ENCODE measurements around the gene RASAL2.
A peak's percentile ranks its signal among the peaks of the same experiment; 100 is the strongest.
"Not testable (repeated sequence)": the region's sequence is repeated elsewhere in the genome, so short reads cannot be mapped to it uniquely, and the experiment has no call there.

The RASAL2 gene

GRCh38 chr1:178119628-178120027, 25.7 kb downstream of the RASAL2 start:
- peaks cover 85% of the 10 kb centered on the region for H3K79me2 ChIP-seq (ENCODE audit: control insufficient read depth, insufficient read depth, low read length, unreplicated experiment)

GRCh38 chr1:178120088-178120487, 26.2 kb downstream of the RASAL2 start:
- H3K4me1 ChIP-seq (ENCODE audit: control insufficient read depth, insufficient read depth, low read length, unreplicated experiment): peaks cover 28% of the 10 kb centered on the region
- no peak overlapping the region for H2AFZ ChIP-seq (ENCODE audit: low read length, unreplicated experiment)
- H3K4me3 ChIP-seq (ENCODE audit: low read depth, low read length): no peak overlapping the region
- H3K27me3 ChIP-seq (ENCODE audit: insufficient read depth, low read length): no peaks in the 10 kb centered on the region
- H3K27ac ChIP-seq (ENCODE audit: low read depth, low read length): no peak overlapping the region
- no peaks in the 10 kb centered on the region for H3K36me3 ChIP-seq (ENCODE audit: insufficient read depth, low read length)
- H3K79me2 ChIP-seq (ENCODE audit: control insufficient read depth, insufficient read depth, low read length, unreplicated experiment): peaks cover 85% of the 10 kb centered on the region

More at GRCh38 chr1:178119628-178120027, 25.7 kb downstream of the RASAL2 start:
- Histone ChIP-seq H3K27me3 (ENCODE audit: insufficient read depth, low read length) (no peaks in the 10 kb centered on the region), H3K4me1 (ENCODE audit: control insufficient read depth, insufficient read depth, low read length, unreplicated experiment) (peaks cover 23% of the 10 kb centered on the region), H3K36me3 (ENCODE audit: insufficient read depth, low read length) (no peaks in the 10 kb centered on the region), H2AFZ (ENCODE audit: low read length, unreplicated experiment) (no peak overlapping the region), H3K4me3 (ENCODE audit: low read depth, low read length) (no peak overlapping the region), H3K27ac (ENCODE audit: low read depth, low read length) (no peak overlapping the region)

GRCh38 chr1:178120520-178121052, 26.7 kb downstream of the RASAL2 start:
- H3K79me2 ChIP-seq (ENCODE audit: control insufficient read depth, insufficient read depth, low read length, unreplicated experiment): peaks cover 85% of the 10 kb centered on the region

GRCh38 chr1:178121883-178122282, 28.0 kb downstream of the RASAL2 start:
- Histone ChIP-seq H3K4me3 (ENCODE audit: low read depth, low read length) (peak overlapping the region; percentile 5), H3K27ac (ENCODE audit: low read depth, low read length) (peak overlapping the region; percentile 24), H2AFZ (ENCODE audit: low read length, unreplicated experiment) (no peak overlapping the region), H3K27me3 (ENCODE audit: insufficient read depth, low read length) (no peaks in the 10 kb centered on the region), H3K4me1 (ENCODE audit: control insufficient read depth, insufficient read depth, low read length, unreplicated experiment) (peaks cover 43% of the 10 kb centered on the region), H3K36me3 (ENCODE audit: insufficient read depth, low read length) (no peaks in the 10 kb centered on the region), H3K79me2 (ENCODE audit: control insufficient read depth, insufficient read depth, low read length, unreplicated experiment) (peaks cover 75% of the 10 kb centered on the region)

More at GRCh38 chr1:178120520-178121052, 26.7 kb downstream of the RASAL2 start:
- not testable (repeated sequence) for H3K27me3 ChIP-seq (ENCODE audit: insufficient read depth, low read length); H3K36me3 ChIP-seq (ENCODE audit: insufficient read depth, low read length); H3K4me3 ChIP-seq (ENCODE audit: low read depth, low read length); H2AFZ ChIP-seq (ENCODE audit: low read length, unreplicated experiment); H3K27ac ChIP-seq (ENCODE audit: low read depth, low read length)
- peaks cover 31% of the 10 kb centered on the region for H3K4me1 ChIP-seq (ENCODE audit: control insufficient read depth, insufficient read depth, low read length, unreplicated experiment)

GRCh38 chr1:178122283-178122682, 28.4 kb downstream of the RASAL2 start:
- peaks cover 47% of the 10 kb centered on the region for H3K4me1 ChIP-seq (ENCODE audit: control insufficient read depth, insufficient read depth, low read length, unreplicated experiment)
- H3K79me2 ChIP-seq (ENCODE audit: control insufficient read depth, insufficient read depth, low read length, unreplicated experiment): peaks cover 72% of the 10 kb centered on the region
- H3K36me3 ChIP-seq (ENCODE audit: insufficient read depth, low read length): no peaks in the 10 kb centered on the region
- peak overlapping the region; percentile 24 for H3K27ac ChIP-seq (ENCODE audit: low read depth, low read length)
- H3K4me3 ChIP-seq (ENCODE audit: low read depth, low read length): peak overlapping the region; percentile 5
- H2AFZ ChIP-seq (ENCODE audit: low read length, unreplicated experiment): no peak overlapping the region
- H3K27me3 ChIP-seq (ENCODE audit: insufficient read depth, low read length): no peaks in the 10 kb centered on the region

- H3K27ac ChIP-seq (ENCODE audit: low read depth, low read length): no peak overlapping the region
- H2AFZ ChIP-seq (ENCODE audit: low read length, unreplicated experiment): no peak overlapping the region
- peaks cover 79% of the 10 kb centered on the region for H3K79me2 ChIP-seq (ENCODE audit: control insufficient read depth, insufficient read depth, low read length, unreplicated experiment)
- H3K4me1 ChIP-seq (ENCODE audit: control insufficient read depth, insufficient read depth, low read length, unreplicated experiment): peaks cover 65% of the 10 kb centered on the region
- H3K36me3 ChIP-seq (ENCODE audit: insufficient read depth, low read length): no peaks in the 10 kb centered on the region
- H3K4me3 ChIP-seq (ENCODE audit: low read depth, low read length): no peak overlapping the region
- no peaks in the 10 kb centered on the region for H3K27me3 ChIP-seq (ENCODE audit: insufficient read depth, low read length)
These were observed 30.2 kb downstream of the RASAL2 start for GRCh38 chr1:178124115-178124514.

GRCh38 chr1:178126261-178126660, 32.4 kb downstream of the RASAL2 start:
- Histone ChIP-seq H3K27ac (ENCODE audit: low read depth, low read length) (peak overlapping the region; percentile 91), H3K27me3 (ENCODE audit: insufficient read depth, low read length) (no peaks in the 10 kb centered on the region), H3K4me1 (ENCODE audit: control insufficient read depth, insufficient read depth, low read length, unreplicated experiment) (peaks cover 66% of the 10 kb centered on the region), H3K79me2 (ENCODE audit: control insufficient read depth, insufficient read depth, low read length, unreplicated experiment) (peaks cover 74% of the 10 kb centered on the region), H3K4me3 (ENCODE audit: low read depth, low read length) (0 out of 2 replicates have a peak overlapping the region, but pooled peaks have one; percentile 52), H3K36me3 (ENCODE audit: insufficient read depth, low read length) (no peaks in the 10 kb centered on the region; the same call in 1 of the 2 replicates), H2AFZ (ENCODE audit: low read length, unreplicated experiment) (no peak overlapping the region)

GRCh38 chr1:178126741-178127185, 32.9 kb downstream of the RASAL2 start:
- no peak overlapping the region for H2AFZ ChIP-seq (ENCODE audit: low read length, unreplicated experiment)
- peaks cover 76% of the 10 kb centered on the region for H3K79me2 ChIP-seq (ENCODE audit: control insufficient read depth, insufficient read depth, low read length, unreplicated experiment)
- no peaks in the 10 kb centered on the region for H3K27me3 ChIP-seq (ENCODE audit: insufficient read depth, low read length)
- H3K27ac ChIP-seq (ENCODE audit: low read depth, low read length): peak overlapping the region; percentile 91
- H3K36me3 ChIP-seq (ENCODE audit: insufficient read depth, low read length): no peaks in the 10 kb centered on the region; the same call in 1 of the 2 replicates
- H3K4me3 ChIP-seq (ENCODE audit: low read depth, low read length): peak overlapping the region; percentile 52
- peaks cover 63% of the 10 kb centered on the region for H3K4me1 ChIP-seq (ENCODE audit: control insufficient read depth, insufficient read depth, low read length, unreplicated experiment)

GRCh38 chr1:178127482-178128191, 33.7 kb downstream of the RASAL2 start:
- peaks cover 55% of the 10 kb centered on the region for H3K4me1 ChIP-seq (ENCODE audit: control insufficient read depth, insufficient read depth, low read length, unreplicated experiment)
- H2AFZ ChIP-seq (ENCODE audit: low read length, unreplicated experiment): no peak overlapping the region
- peaks cover 75% of the 10 kb centered on the region for H3K79me2 ChIP-seq (ENCODE audit: control insufficient read depth, insufficient read depth, low read length, unreplicated experiment)
- no peaks in the 10 kb centered on the region; the same call in 1 of the 2 replicates for H3K36me3 ChIP-seq (ENCODE audit: insufficient read depth, low read length)
- peak overlapping the region; percentile 52 for H3K4me3 ChIP-seq (ENCODE audit: low read depth, low read length)
- H3K27me3 ChIP-seq (ENCODE audit: insufficient read depth, low read length): no peaks in the 10 kb centered on the region
- H3K27ac ChIP-seq (ENCODE audit: low read depth, low read length): peak overlapping the region; percentile 91

- Histone ChIP-seq H2AFZ (ENCODE audit: low read length, unreplicated experiment) (no peak overlapping the region), H3K27ac (ENCODE audit: low read depth, low read length) (peak overlapping the region; percentile 83), H3K4me1 (ENCODE audit: control insufficient read depth, insufficient read depth, low read length, unreplicated experiment) (peaks cover 43% of the 10 kb centered on the region), H3K36me3 (ENCODE audit: insufficient read depth, low read length) (peaks cover 8% of the 10 kb centered on the region), H3K79me2 (ENCODE audit: control insufficient read depth, insufficient read depth, low read length, unreplicated experiment) (peaks cover 74% of the 10 kb centered on the region), H3K27me3 (ENCODE audit: insufficient read depth, low read length) (no peaks in the 10 kb centered on the region), H3K4me3 (ENCODE audit: low read depth, low read length) (peak overlapping the region; percentile 13; the same call in 1 of the 2 replicates)
These were observed 39.5 kb downstream of the RASAL2 start for GRCh38 chr1:178133239-178133989.

Data from ACC112 (cell line).